Heart right ventricle (tissue), 16 donors: ENCODE results near the gene PIP5K1B. TPM values are rescaled to one million over a fixed set of nuclear protein-coding genes. Genes with fewer than 3 reads are reported as not detected.

Experiments
- ATAC-seq, 8 donors: fragments of 200-7000 bp; cut with Tn5 transposase; one replicate each; pipeline ENCODE4 v1.9.1; 2020; ENCODE audit warnings: mild to moderate bottlenecking in 8 of 8, moderate library complexity in 8 of 8, moderate number of reproducible peaks in 1 of 8
- DNase-seq, 2 donors: peaks; one replicate each; pipeline ENCODE4 v3.0.0-alpha.2; 2020
- H3K27ac ChIP-seq, 10 donors: fragments of 200-600 bp; sonication (generic) in 2 of 10; one replicate each; pipeline versions ENCODE4 v1.5.0 to v1.8.0; 2020 to 2022; ENCODE audit warnings: mild to moderate bottlenecking in 3 of 10
- H3K27me3 ChIP-seq, 7 donors: fragments of 200-600 bp; one replicate each; pipeline ENCODE4 v1.8.0; 2021 to 2022; ENCODE audit warnings: mild to moderate bottlenecking in 2 of 7
- H3K36me3 ChIP-seq, 9 donors: fragments of 200-600 bp; sonication (generic) in 1 of 9; one replicate each; pipeline versions ENCODE4 v1.5.0 to v1.8.0; 2020 to 2022; ENCODE audit warnings: mild to moderate bottlenecking in 2 of 9
- H3K4me1 ChIP-seq, 9 donors: fragments of 200-600 bp; sonication (generic) in 1 of 9; one replicate each; pipeline versions ENCODE4 v1.5.0 to v1.8.0; 2020 to 2022; ENCODE audit warnings: mild to moderate bottlenecking in 4 of 9
- H3K4me3 ChIP-seq, 10 donors: fragments of 200-600 bp; sonication (generic) in 2 of 10; one replicate each; pipeline versions ENCODE4 v1.5.0 to v1.8.0; 2020 to 2022; ENCODE audit warnings: mild to moderate bottlenecking in 7 of 10, moderate library complexity in 2 of 10
- H3K9me3 ChIP-seq, 11 donors: fragments of 200-600 bp in 10 of 11; sonication (generic) in 2 of 11; one replicate each; pipeline versions ENCODE4 v1.5.0 to v1.8.0; 2013 to 2022; ENCODE audit warnings: mild to moderate bottlenecking in 2 of 11, control low read depth in 1 of 11, moderate library complexity in 1 of 11
- WGBS, 2 donors: extraction: QIAGEN DNeasy Blood & Tissue Kit; methylation state at CpG; one replicate each; pipeline ENCODE4 v1.1.7; 2013; ENCODE audit warnings: inconsistent platforms in 1 of 2; 5-methylcytosine and 5-hydroxymethylcytosine counted together
- intact Hi-C, 10 donors: fragments of 100-400 bp; cut with DNase I; formaldehyde crosslinking; loops; one replicate each; pipeline versions ENCODE4 v1.11.1 to v1.14.2; 2022
- polyA plus RNA-seq, 2 donors: library from polyadenylated mRNA; stranded (reverse); fragments of 200-250 nt; gene quantifications; one replicate each; pipeline ENCODE4 v1.2.3, GENCODE V29; 2013
- total RNA-seq, 10 donors: library from RNA; stranded (reverse); fragmentation: NEBNext Ultra II Directional in 3 of 10; extraction: Animal tissue kit (Norgen Biotek cat#: 25700) in 3 of 10; gene quantifications; one replicate each; pipeline versions ENCODE4 v1.2.1 to v1.2.4, GENCODE V29; 2021 to 2023
- TF ChIP-seq, protein P1 (sequence below), 9 donors: fragments of 200-600 bp; sonication (generic) in 2 of 9; IDR thresholded peaks; one replicate each; pipeline versions ENCODE4 v1.5.0 to v1.8.0; 2021 to 2022; ENCODE audit warnings: antibody characterized with exemption in 9 of 9, mild to moderate bottlenecking in 5 of 9, moderate library complexity in 1 of 9
- donor health status: Arrhythmogenic right ventricular cardiomyopathy.
- donor health status: ischemic (EF 13 %, LVEDD 7.1; RV severe dilation, severe dysfunction).
- donor health status: healthy with polysubstance abuse.
- donor health status: DM: no; HTN: yes; CAD: no.
- donor health status: DM: no; HTN: no; CAD: no.
- donor health status: ischemic (EF 25% LVEDD 6.9; RV normal size, moderate dysfunction).
- donor health status: ischemic (EF 25% LVEDD 5.7; RV mildly dilated, moderate dysfunction).
- donor health status: healthy.
- donor health status: DM: yes; HTN: yes; CAD: no.
- donor health status: Ischemic cardiomyopathy.
- donor health status: ischemic (EF 35%, LVEDD 5.7; RV mildly dilated, moderate dysfunction).
- donor health status: nonischemic (EF 11% LVEDD 7.7; RV severe dilation, severe dysfunction).
- donor health status: DM: yes; HTN: yes; CAD: no.
- donor health status: PGD.
- donor health status: ischemic (EF 29% LVEDD 5.4; RV normal size, mild dysfunction).
- donor health status: nonischemic (EF 23%, LVEDD 6.1; RV moderate dilation, normal function).

PIP5K1B gene
- total and polyA plus RNA-seq, 12 donors = 5.6 to 90.8 (median 48.1) TPM

DNA sequence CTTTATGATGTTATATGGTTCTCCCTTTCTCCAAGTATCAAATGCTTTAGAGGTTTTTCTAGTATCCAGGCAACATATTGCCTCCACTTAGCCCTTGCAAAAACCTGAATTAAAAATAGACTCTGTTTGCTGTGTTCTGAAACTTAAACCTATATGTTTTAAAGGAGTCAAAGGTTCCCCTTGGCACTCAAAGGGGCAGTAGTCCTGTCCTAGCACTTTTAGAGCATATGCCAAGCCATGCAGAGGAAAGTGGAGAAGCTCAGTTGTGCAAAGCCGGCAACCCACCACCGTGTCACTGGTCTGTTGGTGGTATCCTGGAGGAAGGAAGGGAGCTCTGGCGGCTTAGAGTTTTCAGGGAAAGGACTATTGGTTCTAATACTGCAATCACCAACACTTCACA lies 154.3 kb downstream of the PIP5K1B start:
- DNase-seq = no peak
- TF ChIP-seq, protein P1, sequence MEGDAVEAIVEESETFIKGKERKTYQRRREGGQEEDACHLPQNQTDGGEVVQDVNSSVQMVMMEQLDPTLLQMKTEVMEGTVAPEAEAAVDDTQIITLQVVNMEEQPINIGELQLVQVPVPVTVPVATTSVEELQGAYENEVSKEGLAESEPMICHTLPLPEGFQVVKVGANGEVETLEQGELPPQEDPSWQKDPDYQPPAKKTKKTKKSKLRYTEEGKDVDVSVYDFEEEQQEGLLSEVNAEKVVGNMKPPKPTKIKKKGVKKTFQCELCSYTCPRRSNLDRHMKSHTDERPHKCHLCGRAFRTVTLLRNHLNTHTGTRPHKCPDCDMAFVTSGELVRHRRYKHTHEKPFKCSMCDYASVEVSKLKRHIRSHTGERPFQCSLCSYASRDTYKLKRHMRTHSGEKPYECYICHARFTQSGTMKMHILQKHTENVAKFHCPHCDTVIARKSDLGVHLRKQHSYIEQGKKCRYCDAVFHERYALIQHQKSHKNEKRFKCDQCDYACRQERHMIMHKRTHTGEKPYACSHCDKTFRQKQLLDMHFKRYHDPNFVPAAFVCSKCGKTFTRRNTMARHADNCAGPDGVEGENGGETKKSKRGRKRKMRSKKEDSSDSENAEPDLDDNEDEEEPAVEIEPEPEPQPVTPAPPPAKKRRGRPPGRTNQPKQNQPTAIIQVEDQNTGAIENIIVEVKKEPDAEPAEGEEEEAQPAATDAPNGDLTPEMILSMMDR (IDR thresholded peaks at IDR 0.05) = no peak
- intact Hi-C loops = loop anchor here in 1 of 10 donors (10.0 kb wide), 1 partner anchor 145 kb away; no protein-coding TSS in a partner anchor
- Histone ChIP-seq H3K4me1 (peaks cover 0 to 21% (median 9%) of the 10 kb centered on the region in 9 donors), H3K9me3 (no peaks in the 10 kb centered on the region), H3K36me3 (no peaks in the 10 kb centered on the region), H3K27ac (no peak overlapping the region), H3K27me3 (no peaks in the 10 kb centered on the region), H3K4me3 (no peak overlapping the region)
- WGBS, 2 donors = 32 to 50% methylated on average over 3 of the region's 3 CpGs
- ATAC-seq = no peak

GRCh38 chr9:68860419-68860818 lies 155.4 kb downstream of the PIP5K1B start:
- intact Hi-C loops = loop anchor here in 1 of 10 donors (10.0 kb wide), 1 partner anchor 156 kb away; the partner anchor contains the start of gene PIP5K1B
- 76 to 82% methylated on average over 4 of the region's 4 CpGs for WGBS, 2 donors
- TF ChIP-seq, protein P1 (IDR thresholded peaks at IDR 0.05) = no peak
- Histone ChIP-seq H3K36me3 (no peaks in the 10 kb centered on the region), H3K4me1 (peaks cover 0 to 21% (median 9%) of the 10 kb centered on the region in 9 donors), H3K27me3 (no peaks in the 10 kb centered on the region), H3K4me3 (no peak overlapping the region), H3K27ac (peak overlapping the region in 2 of 10 donors; percentile 41 to 48), H3K9me3 (no peaks in the 10 kb centered on the region)
- DNase-seq (no peak), ATAC-seq (no peak)

DNA sequence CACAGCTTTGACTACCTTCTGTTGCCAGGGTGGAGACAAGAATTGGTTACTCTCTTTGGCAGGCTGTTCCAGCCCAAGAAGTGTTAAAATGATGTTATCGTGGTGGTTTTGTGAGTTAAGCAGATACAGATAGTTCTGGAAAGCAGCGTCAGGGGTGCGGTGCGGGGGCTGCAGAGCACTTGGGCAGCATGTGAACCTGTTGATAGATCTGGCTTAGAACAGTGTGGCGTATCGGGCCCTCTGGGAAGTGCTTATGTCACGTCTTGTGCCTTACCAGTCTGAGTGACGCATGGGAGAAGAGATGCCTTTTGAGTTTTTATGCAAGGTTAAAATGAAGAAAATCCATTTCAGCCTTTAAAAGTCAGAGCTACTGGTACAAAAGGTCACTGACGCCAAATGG lies 156.4 kb downstream of the PIP5K1B start:
- DNase-seq (no peak), ATAC-seq (peak in 7 of 8 donors; percentile 38 to 97 (median 95))
- 35 to 48% methylated on average over 9 of the region's 9 CpGs for WGBS, 2 donors
- Histone ChIP-seq H3K4me1 (peaks cover 0 to 21% (median 9%) of the 10 kb centered on the region in 9 donors), H3K9me3 (no peaks in the 10 kb centered on the region), H3K27ac (peak overlapping the region in 7 of 10 donors; percentile 4 to 60 (median 36)), H3K4me3 (no peak overlapping the region), H3K27me3 (no peaks in the 10 kb centered on the region), H3K36me3 (no peaks in the 10 kb centered on the region)
- TF ChIP-seq, protein P1 (IDR thresholded peaks at IDR 0.05) = no peak
- intact Hi-C loops = loop anchor here in 1 of 10 donors (10.0 kb wide), 1 partner anchor 157 kb away; the partner anchor contains the start of gene PIP5K1B

DNA sequence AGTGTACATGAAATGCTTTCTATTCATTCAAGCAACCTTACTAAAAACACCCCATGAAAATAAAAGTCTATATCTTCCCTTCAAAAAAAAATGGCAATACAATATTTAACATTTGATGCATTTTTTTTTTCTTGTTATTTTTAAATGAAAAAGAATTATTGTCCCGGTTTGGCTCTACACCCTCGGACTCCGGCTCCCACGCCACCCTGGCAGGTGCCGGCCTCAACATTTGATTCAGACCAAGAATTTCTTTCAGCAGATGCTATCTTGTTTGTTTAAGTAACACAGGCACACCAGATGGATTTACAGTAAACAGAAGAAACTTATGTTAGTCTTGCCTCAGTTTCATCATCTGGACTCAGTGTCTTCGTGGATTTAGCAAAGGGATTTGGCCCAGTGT lies 162.0 kb downstream of the PIP5K1B start:
- Histone ChIP-seq H3K4me3 (no peak overlapping the region), H3K27ac (no peak overlapping the region), H3K4me1 (peaks cover 0 to 31% (median 13%) of the 10 kb centered on the region in 9 donors), H3K36me3 (no peaks in the 10 kb centered on the region), H3K9me3 (no peaks in the 10 kb centered on the region), H3K27me3 (no peaks in the 10 kb centered on the region)
- TF ChIP-seq, protein P1 (IDR thresholded peaks at IDR 0.05) = no peak
- ATAC-seq (no peak), DNase-seq (no peak)
- intact Hi-C loops = loop anchor here in 2 of 10 donors (5.0 to 10.0 kb wide), 2 partner anchors 35 to 162 kb away; partner anchors contain the start of gene PIP5K1B (in 1 of the 2)
- 93 to 95% methylated on average over 6 of the region's 6 CpGs for WGBS, 2 donors
